ENCODE data around the gene NXN.
"Not testable (repeated sequence)": the region's sequence is repeated elsewhere in the genome, so short reads cannot be mapped to it uniquely, and the experiment has no call there.

Gene NXN

GRCh38 chr17:958712-959451 lies 20.7 kb downstream of the NXN start:
- no peaks in the 10 kb centered on the region for H3K9me3 Mint-ChIP-seq
- no peaks in the 10 kb centered on the region for H3K4me1 Mint-ChIP-seq
- H3K36me3 Mint-ChIP-seq (ENCODE audit: low read depth), result no peaks in the 10 kb centered on the region
- H3K27ac Mint-ChIP-seq, result no peak overlapping the region
- ATAC-seq (no peak), DNase-seq (no peak)
- H3K27me3 Mint-ChIP-seq, result peaks cover 14% of the 10 kb centered on the region
- no peak overlapping the region for H3K4me3 Mint-ChIP-seq

- DNase-seq (no peak), ATAC-seq (no peak)
- Mint-ChIP-seq H3K36me3 (ENCODE audit: low read depth) (no peaks in the 10 kb centered on the region), H3K27me3 (peaks cover 11% of the 10 kb centered on the region), H3K9me3 (no peaks in the 10 kb centered on the region), H3K4me3 (no peak overlapping the region), H3K27ac (no peak overlapping the region), H3K4me1 (no peaks in the 10 kb centered on the region)
These were observed 21.6 kb downstream of the NXN start for GRCh38 chr17:957856-958421.

GRCh38 chr17:956905-957304 lies 22.7 kb downstream of the NXN start:
- no peaks in the 10 kb centered on the region for H3K9me3 Mint-ChIP-seq
- H3K27me3 Mint-ChIP-seq, result peaks cover 8% of the 10 kb centered on the region
- H3K27ac Mint-ChIP-seq, result no peak overlapping the region
- H3K36me3 Mint-ChIP-seq (ENCODE audit: low read depth), result no peaks in the 10 kb centered on the region
- peaks cover under 1% of the 10 kb centered on the region for H3K4me1 Mint-ChIP-seq
- DNase-seq (no peak), ATAC-seq (no peak)
- no peak overlapping the region for H3K4me3 Mint-ChIP-seq

GRCh38 chr17:954431-955164 lies 25.0 kb downstream of the NXN start:
- Mint-ChIP-seq H3K4me1 (peaks cover 5% of the 10 kb centered on the region), H3K9me3 (no peaks in the 10 kb centered on the region), H3K27me3 (peaks cover 21% of the 10 kb centered on the region), H3K4me3 (no peak overlapping the region), H3K27ac (no peak overlapping the region), H3K36me3 (ENCODE audit: low read depth) (no peaks in the 10 kb centered on the region)
- ATAC-seq, result no peak
- DNase-seq, result no peak

DNA sequence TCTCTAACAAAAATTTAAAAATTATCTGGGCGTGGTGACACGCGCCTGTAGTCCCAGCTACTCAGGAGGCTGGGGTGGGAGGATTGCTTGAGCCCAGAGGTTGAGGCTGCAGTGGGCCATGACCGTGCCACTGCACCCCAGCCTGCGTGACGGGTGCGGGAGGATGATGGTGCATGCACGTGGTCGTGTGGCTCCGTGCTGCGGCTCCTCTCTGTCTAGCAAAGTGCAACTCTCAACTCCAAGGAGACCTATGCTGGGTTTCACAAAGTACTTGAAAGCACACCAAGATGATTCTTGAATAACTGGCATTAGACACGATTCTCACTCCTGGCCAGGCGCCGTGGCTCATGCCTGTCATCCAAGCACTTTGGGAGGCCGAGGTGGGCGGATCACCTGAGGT lies 25.8 kb downstream of the NXN start:
- no peak for ATAC-seq
- no peak for DNase-seq
- Mint-ChIP-seq H3K4me1 (peaks cover 5% of the 10 kb centered on the region), H3K36me3 (ENCODE audit: low read depth) (no peaks in the 10 kb centered on the region), H3K27me3 (peaks cover 21% of the 10 kb centered on the region), H3K27ac (no peak overlapping the region), H3K9me3 (no peaks in the 10 kb centered on the region), H3K4me3 (no peak overlapping the region)

- H3K9me3 Mint-ChIP-seq, result not testable (repeated sequence)
These were observed 27.0 kb downstream of the NXN start for GRCh38 chr17:952592-952991.

GRCh38 chr17:951325-952132 lies 28.0 kb downstream of the NXN start:
- no peak for ATAC-seq
- Mint-ChIP-seq H3K27me3 (peaks cover 16% of the 10 kb centered on the region), H3K4me3 (no peak overlapping the region), H3K36me3 (ENCODE audit: low read depth) (no peaks in the 10 kb centered on the region), H3K27ac (no peak overlapping the region), H3K4me1 (peaks cover 5% of the 10 kb centered on the region), H3K9me3 (no peaks in the 10 kb centered on the region)
- no peak for DNase-seq

More at GRCh38 chr17:952592-952991, 27.0 kb downstream of the NXN start:
- ATAC-seq; H3K4me1 Mint-ChIP-seq; DNase-seq; H3K36me3 Mint-ChIP-seq (ENCODE audit: low read depth); H3K4me3 Mint-ChIP-seq; H3K27ac Mint-ChIP-seq: not testable (repeated sequence)
- H3K27me3 Mint-ChIP-seq, result peaks cover 19% of the 10 kb centered on the region

GRCh38 chr17:949623-950303 lies 29.8 kb downstream of the NXN start:
- Mint-ChIP-seq H3K4me3 (no peak overlapping the region), H3K9me3 (no peaks in the 10 kb centered on the region), H3K4me1 (peaks cover 5% of the 10 kb centered on the region), H3K27ac (no peak overlapping the region), H3K27me3 (peaks cover 16% of the 10 kb centered on the region), H3K36me3 (ENCODE audit: low read depth) (no peaks in the 10 kb centered on the region)
- no peak for DNase-seq
- ATAC-seq, result no peak

DNA sequence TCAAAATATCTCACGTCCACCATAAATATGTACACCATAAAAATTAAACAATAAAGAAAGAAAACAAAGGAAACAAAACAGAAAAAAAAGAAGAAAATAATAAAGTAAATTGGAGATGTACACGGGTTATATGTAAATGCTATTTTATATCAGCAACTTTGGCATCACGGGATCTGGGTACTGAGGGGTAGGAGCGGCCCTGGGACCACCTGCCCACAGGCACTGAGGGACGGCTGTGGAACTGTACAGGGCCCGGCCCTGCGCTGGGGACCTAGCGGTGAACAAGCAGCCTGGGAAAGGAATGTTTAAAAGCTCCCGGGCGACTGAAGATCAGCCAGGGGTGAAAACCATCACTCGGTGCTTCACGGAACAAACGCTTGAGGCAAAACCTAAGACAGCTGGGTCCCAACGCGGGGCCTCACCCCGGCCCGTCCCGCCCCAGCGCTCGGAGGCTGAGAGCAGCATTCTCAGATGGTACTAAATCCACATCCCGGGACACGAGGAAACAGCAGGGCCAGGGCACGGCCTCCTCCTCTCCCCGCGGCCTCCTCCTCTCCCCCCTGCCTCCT lies 31.2 kb downstream of the NXN start:
- Mint-ChIP-seq H3K9me3 (no peaks in the 10 kb centered on the region), H3K27me3 (peaks cover 16% of the 10 kb centered on the region), H3K4me1 (peaks cover 5% of the 10 kb centered on the region), H3K27ac (no peak overlapping the region), H3K36me3 (ENCODE audit: low read depth) (no peaks in the 10 kb centered on the region), H3K4me3 (no peak overlapping the region)
- ATAC-seq (no peak), DNase-seq (no peak)

DNA sequence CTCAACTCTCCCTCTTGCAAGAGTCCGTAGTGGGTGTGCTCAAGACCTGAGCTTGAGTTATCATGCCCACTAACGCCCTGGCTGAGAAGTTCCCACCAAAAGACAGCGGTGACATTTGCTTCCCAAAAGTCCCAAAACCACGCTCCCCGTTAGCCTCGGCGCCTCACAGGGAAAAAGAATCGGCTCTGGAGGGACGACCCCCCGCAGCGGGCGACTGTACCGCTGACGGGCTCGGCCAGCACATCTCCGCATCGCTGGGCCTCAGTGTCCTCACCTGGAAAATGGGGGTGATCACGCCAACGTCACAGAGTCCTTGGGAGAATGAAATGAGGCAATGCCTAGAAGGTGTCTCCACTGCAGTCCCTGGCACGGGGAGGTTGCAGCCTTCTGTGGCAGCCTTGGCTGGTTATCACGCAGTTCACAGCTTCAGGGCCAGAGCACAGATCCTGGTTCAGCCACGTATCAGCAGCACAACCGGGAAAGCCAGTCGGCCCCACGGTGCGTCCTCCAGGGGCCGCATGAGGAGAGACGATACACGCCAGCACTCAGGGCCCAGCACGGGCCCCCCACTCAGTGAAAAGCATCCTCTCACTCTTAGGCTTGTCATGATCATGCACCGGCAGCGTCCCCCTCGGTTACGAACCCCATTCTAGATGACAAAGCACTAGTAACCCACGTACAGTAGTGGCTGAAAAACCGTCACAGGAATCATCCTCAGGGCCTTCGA lies 32.9 kb downstream of the NXN start:
- no peak for DNase-seq
- H3K36me3 Mint-ChIP-seq (ENCODE audit: low read depth), result no peaks in the 10 kb centered on the region
- no peaks in the 10 kb centered on the region for H3K9me3 Mint-ChIP-seq
- no peak for ATAC-seq
- H3K27ac Mint-ChIP-seq, result no peak overlapping the region
- no peak overlapping the region for H3K4me3 Mint-ChIP-seq
- H3K27me3 Mint-ChIP-seq, result peaks cover 16% of the 10 kb centered on the region
- H3K4me1 Mint-ChIP-seq, result peaks cover 2% of the 10 kb centered on the region

DNA sequence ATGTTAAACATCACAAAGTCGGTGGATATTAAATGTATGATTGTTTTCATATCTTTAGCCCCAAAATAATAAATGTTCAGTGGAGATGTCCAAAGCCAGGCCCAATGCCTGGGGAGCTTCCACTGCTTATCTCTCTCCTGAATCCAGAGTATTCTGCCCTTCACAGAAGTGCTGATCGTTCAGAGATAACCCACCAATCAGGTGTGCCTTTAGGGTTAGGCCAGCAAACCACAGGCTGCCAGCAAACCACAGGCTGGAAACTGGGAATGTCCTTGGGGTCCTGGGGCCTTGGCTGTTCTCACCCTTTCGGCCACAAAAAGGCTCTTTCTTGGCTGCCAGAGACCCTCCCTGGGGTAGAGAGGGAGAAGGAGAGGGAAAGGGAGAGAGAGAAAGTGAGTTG lies 33.9 kb downstream of the NXN start:
- Mint-ChIP-seq H3K36me3 (ENCODE audit: low read depth) (no peaks in the 10 kb centered on the region), H3K27me3 (peaks cover 11% of the 10 kb centered on the region), H3K9me3 (no peaks in the 10 kb centered on the region), H3K27ac (no peak overlapping the region), H3K4me3 (no peak overlapping the region), H3K4me1 (no peaks in the 10 kb centered on the region)
- DNase-seq, result no peak
- no peak for ATAC-seq

- H3K4me1 Mint-ChIP-seq, result no peaks in the 10 kb centered on the region
- no peaks in the 10 kb centered on the region for H3K36me3 Mint-ChIP-seq (ENCODE audit: low read depth)
- H3K27ac Mint-ChIP-seq, result no peak overlapping the region
- no peak for DNase-seq
- H3K27me3 Mint-ChIP-seq, result peaks cover 3% of the 10 kb centered on the region
- H3K9me3 Mint-ChIP-seq, result no peaks in the 10 kb centered on the region
- ATAC-seq, result no peak
- H3K4me3 Mint-ChIP-seq, result no peak overlapping the region
These were observed 35.2 kb downstream of the NXN start for GRCh38 chr17:944266-944826.

- H3K4me1 Mint-ChIP-seq, result no peaks in the 10 kb centered on the region
- H3K27ac Mint-ChIP-seq, result no peak overlapping the region
- H3K9me3 Mint-ChIP-seq, result no peaks in the 10 kb centered on the region
- no peak overlapping the region for H3K4me3 Mint-ChIP-seq
- no peak for DNase-seq
- ATAC-seq, result no peak
- H3K36me3 Mint-ChIP-seq (ENCODE audit: low read depth), result no peaks in the 10 kb centered on the region
- H3K27me3 Mint-ChIP-seq, result peaks cover 2% of the 10 kb centered on the region
These were observed 44.1 kb downstream of the NXN start for GRCh38 chr17:935485-935884.

All from activated naive CD8-positive, alpha-beta T cell treated with anti-CD3 and anti-CD28 coated beads, Interleukin-2, amount 50 U/mL, for 24 hours (primary cell).